HG03432 (cell line): ENCODE results near the gene NOL6.
A peak's percentile ranks its signal among the peaks of the same experiment; 100 is the strongest.
"Not testable (repeated sequence)": the region's sequence is repeated elsewhere in the genome, so short reads cannot be mapped to it uniquely, and the experiment has no call there.

Experiments used
- ATAC-seq: cut with Tn5 transposase; IDR thresholded peaks from one replicate; pipeline ENCODE4 v1.9.1; 2021; ENCODE audit warnings: mild to moderate bottlenecking, moderate library complexity; ENCODE audit not compliant: unreplicated experiment

Gene NOL6

GRCh38 chr9:33473643-33474352, at the start of gene NOL6:
Gene NOL6 (minus strand): TSS chr9:33473924. CDS start chr9:33473842, 82 bp downstream.
- ATAC-seq, result peak; percentile 99

- not testable (repeated sequence) for ATAC-seq
These were observed 48.1 kb upstream of the NOL6 start for GRCh38 chr9:33521861-33522260.

- ATAC-seq, result not testable (repeated sequence)
These were observed 44.3 kb upstream of the NOL6 start for GRCh38 chr9:33517934-33518577.

GRCh38 chr9:33517373-33517772, 43.6 kb upstream of the NOL6 start:
- ATAC-seq, result no peak

- ATAC-seq, result not testable (repeated sequence)
These were observed 42.7 kb upstream of the NOL6 start for GRCh38 chr9:33516397-33516796.

- not testable (repeated sequence) for ATAC-seq
These were observed 41.7 kb upstream of the NOL6 start for GRCh38 chr9:33515342-33515995.

GRCh38 chr9:33512535-33512934, 38.8 kb upstream of the NOL6 start:
- ATAC-seq, result not testable (repeated sequence)

GRCh38 chr9:33511184-33511517, 37.4 kb upstream of the NOL6 start:
- ATAC-seq, result not testable (repeated sequence)

- ATAC-seq, result peak; percentile 78
These were observed 36.8 kb upstream of the NOL6 start for GRCh38 chr9:33510262-33511183.

- ATAC-seq, result no peak
These were observed 33.1 kb upstream of the NOL6 start for GRCh38 chr9:33506626-33507370.

GRCh38 chr9:33498387-33498786, 24.7 kb upstream of the NOL6 start:
- no peak for ATAC-seq

GRCh38 chr9:33493819-33494218, 20.1 kb upstream of the NOL6 start:
- not testable (repeated sequence) for ATAC-seq

- ATAC-seq, result no peak
These were observed 15.3 kb upstream of the NOL6 start for GRCh38 chr9:33489066-33489465.

GRCh38 chr9:33485312-33485711, 11.6 kb upstream of the NOL6 start:
- not testable (repeated sequence) for ATAC-seq

- ATAC-seq, result no peak
These were observed 7.3 kb upstream of the NOL6 start for GRCh38 chr9:33480976-33481375.

GRCh38 chr9:33480106-33480505, 6.4 kb upstream of the NOL6 start:
- no peak for ATAC-seq

- no peak for ATAC-seq
These were observed 2.8 kb upstream of the NOL6 start for GRCh38 chr9:33476503-33476902.

- no peak for ATAC-seq
These were observed 1.6 kb upstream of the NOL6 start for GRCh38 chr9:33475357-33475756.

GRCh38 chr9:33472881-33473615, 676 bp downstream of the NOL6 start:
- no peak for ATAC-seq
